Liver (tissue), 3 donors: ENCODE data around the gene MT4.

ENCODE experiments used
- HNF4A ChIP-seq, 2 donors: conservative IDR thresholded peaks; 2 replicates each; pipeline ENCODE4 v1.6.1; 2016; ENCODE audit warnings: antibody characterized with exemption in 2 of 2, mild to moderate bottlenecking in 2 of 2
- TF ChIP-seq, protein P1 (sequence below): fragments of 150-350 bp; IDR thresholded peaks from 2 replicates; pipeline ENCODE4 v1.5.1; 2017; ENCODE audit warnings: improper control_type of control experiment, low read depth, low read length; ENCODE audit not compliant: missing input control
- donor health status: healthy.
- donor health status: healthy.

DNA sequence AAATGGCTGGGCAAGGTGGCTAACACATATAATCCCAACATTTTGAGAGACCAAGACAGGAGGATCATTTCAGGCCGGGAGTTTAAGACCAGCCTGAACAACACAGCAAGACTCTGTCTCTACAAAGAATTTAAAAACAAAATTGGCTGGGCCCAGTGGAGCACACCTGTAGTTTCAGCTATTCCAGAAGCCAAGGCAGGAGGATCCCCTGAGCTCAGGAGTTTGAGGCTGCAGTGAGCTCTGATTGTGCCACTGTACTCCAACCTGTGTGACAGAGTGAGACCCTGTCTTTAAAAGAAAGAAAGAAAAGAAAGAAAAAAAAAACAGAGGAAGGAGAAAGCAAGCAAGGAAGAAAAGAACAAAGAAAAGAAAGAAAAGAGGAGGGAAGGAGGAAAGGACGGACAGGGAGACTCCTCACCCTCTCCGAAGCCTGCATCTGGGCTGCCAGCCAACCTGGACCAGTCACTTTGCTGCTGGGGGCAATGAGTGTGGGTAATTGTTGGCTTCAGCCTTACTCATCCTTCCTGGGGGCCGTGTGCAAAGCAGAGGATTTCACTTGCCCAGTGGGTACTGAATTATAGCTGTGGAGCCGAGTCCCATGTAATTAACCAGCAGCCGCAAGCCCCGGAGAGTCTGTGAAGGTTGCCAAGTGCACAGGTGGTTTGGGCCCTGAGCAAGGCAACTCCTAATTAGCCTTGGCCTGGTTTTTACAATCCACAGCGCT is 6.7 kb upstream of the MT4 start:
- no peak for TF ChIP-seq HNF4A (conservative IDR thresholded peaks at IDR 0.05)
- TF ChIP-seq, protein P1, sequence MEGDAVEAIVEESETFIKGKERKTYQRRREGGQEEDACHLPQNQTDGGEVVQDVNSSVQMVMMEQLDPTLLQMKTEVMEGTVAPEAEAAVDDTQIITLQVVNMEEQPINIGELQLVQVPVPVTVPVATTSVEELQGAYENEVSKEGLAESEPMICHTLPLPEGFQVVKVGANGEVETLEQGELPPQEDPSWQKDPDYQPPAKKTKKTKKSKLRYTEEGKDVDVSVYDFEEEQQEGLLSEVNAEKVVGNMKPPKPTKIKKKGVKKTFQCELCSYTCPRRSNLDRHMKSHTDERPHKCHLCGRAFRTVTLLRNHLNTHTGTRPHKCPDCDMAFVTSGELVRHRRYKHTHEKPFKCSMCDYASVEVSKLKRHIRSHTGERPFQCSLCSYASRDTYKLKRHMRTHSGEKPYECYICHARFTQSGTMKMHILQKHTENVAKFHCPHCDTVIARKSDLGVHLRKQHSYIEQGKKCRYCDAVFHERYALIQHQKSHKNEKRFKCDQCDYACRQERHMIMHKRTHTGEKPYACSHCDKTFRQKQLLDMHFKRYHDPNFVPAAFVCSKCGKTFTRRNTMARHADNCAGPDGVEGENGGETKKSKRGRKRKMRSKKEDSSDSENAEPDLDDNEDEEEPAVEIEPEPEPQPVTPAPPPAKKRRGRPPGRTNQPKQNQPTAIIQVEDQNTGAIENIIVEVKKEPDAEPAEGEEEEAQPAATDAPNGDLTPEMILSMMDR = no peak
